Measurements from ENCODE around the gene SDR39U1.

GRCh38 chr14:24406416-24406815 is 36.2 kb downstream of the SDR39U1 start:
- TF ChIP-seq CTCF (IDR thresholded peaks at IDR 0.05; ENCODE audit: low read depth, low read length) (no peak), EZH2phosphoT487 (IDR thresholded peaks at IDR 0.05; ENCODE audit: low read depth) (no peak)
